SK-N-SH (cell line): Measurements from ENCODE around the gene TMEM127. TPM values are rescaled to one million over a fixed set of nuclear protein-coding genes. Genes with fewer than 3 reads are reported as not detected.

Source experiments
- CTCF ChIA-PET: fragments of 300-600, 350-600 bp; formaldehyde crosslinking; extraction: SDS; loops from one replicate; lab custom pipeline; 2021; lab: Yijun Ruan, JAX
- POLR2A ChIA-PET: fragments of 350-600 bp; sonication (Branson Sonifier 250); formaldehyde crosslinking; extraction: SDS; loops from one replicate; lab custom pipeline; 2020; ENCODE audit warnings: antibody characterized with exemption, inconsistent platforms; lab: Yijun Ruan, JAX
- DNase-seq: peaks from one replicate; pipeline ENCODE4 v3.0.0; 2012
- H2AFZ ChIP-seq: fragments of 200-600 bp; sonication (generic); 2 replicates; pipeline ENCODE4 v1.8.1; 2016; ENCODE audit warnings: antibody characterized with exemption, mild to moderate bottlenecking, low read depth
- H3F3A ChIP-seq: fragments of 200-600 bp; sonication (generic); replicated peaks from 2 replicates; pipeline ENCODE3; 2016; ENCODE audit warnings: antibody characterized with exemption, mild to moderate bottlenecking; ENCODE audit not compliant: insufficient read depth
- H3K27ac ChIP-seq, 2 experiments: fragments of 200-500 bp in 1 of 2; fragments of 200-600 bp in 1 of 2; sonication (Bioruptor generic) in 1 of 2; sonication (generic), shearing (Covaris generic) in 1 of 2; 2 replicates each; pipeline versions ENCODE4 v1.5.1 to v1.6.1; 2014 to 2016; ENCODE audit warnings: low read depth in 2 of 2, inconsistent platforms in 1 of 2, low read length in 1 of 2, mild to moderate bottlenecking in 1 of 2, mixed read lengths in 1 of 2
- H3K27me3 ChIP-seq: fragments of 200-600 bp; sonication (generic), shearing (Covaris generic); 2 replicates; pipeline ENCODE4 v1.6.1; 2016; ENCODE audit warnings: mixed run types; ENCODE audit not compliant: insufficient read depth
- H3K36me3 ChIP-seq, 2 experiments: fragments of 200-500 bp in 1 of 2; fragments of 200-600 bp in 1 of 2; sonication (Bioruptor generic) in 1 of 2; sonication (generic) in 1 of 2; replicated peaks in 1 of 2; 2 replicates each; pipeline versions ENCODE3 to v1.5.1; 2014 to 2016; ENCODE audit warnings: low read length in 1 of 2, mild to moderate bottlenecking in 1 of 2; ENCODE audit not compliant: insufficient read depth in 2 of 2, control insufficient read depth in 1 of 2
- H3K4me1 ChIP-seq, 2 experiments: fragments of 200-500 bp in 1 of 2; fragments of 200-600 bp in 1 of 2; sonication (Bioruptor generic) in 1 of 2; sonication (generic), shearing (Covaris generic) in 1 of 2; 2 replicates each; pipeline versions ENCODE4 v1.5.1 to v1.6.1; 2014 to 2016; ENCODE audit warnings: low read depth in 1 of 2, low read length in 1 of 2, mixed run types in 1 of 2; ENCODE audit not compliant: insufficient read depth in 2 of 2, control insufficient read depth in 1 of 2
- H3K4me2 ChIP-seq: fragments of 200-600 bp; sonication (generic), shearing (Covaris generic); 2 replicates; pipeline ENCODE4 v1.6.1; 2017; ENCODE audit warnings: mixed run types
- H3K4me3 ChIP-seq, 2 experiments: fragments of 200-500 bp in 1 of 2; fragments of 200-600 bp in 1 of 2; sonication (Bioruptor generic) in 1 of 2; sonication (generic), shearing (Covaris generic) in 1 of 2; 2 replicates each; pipeline versions ENCODE4 v1.5.1 to v1.8.1; 2014 to 2016; ENCODE audit warnings: low read depth in 2 of 2, inconsistent platforms in 1 of 2, low read length in 1 of 2, mild to moderate bottlenecking in 1 of 2, mixed read lengths in 1 of 2, moderate library complexity in 1 of 2
- H3K79me2 ChIP-seq: fragments of 200-600 bp; sonication (generic); 2 replicates; pipeline ENCODE4 v1.8.1; 2017; ENCODE audit warnings: mild to moderate bottlenecking; ENCODE audit not compliant: insufficient read depth
- H3K9ac ChIP-seq: fragments of 200-600 bp; sonication (generic); 2 replicates; pipeline ENCODE4 v1.6.1; 2017; ENCODE audit warnings: mixed run types
- H3K9me2 ChIP-seq: fragments of 200-600 bp; sonication (generic); 2 replicates; pipeline ENCODE4 v1.6.1; 2017; ENCODE audit warnings: mixed run types
- H3K9me3 ChIP-seq: fragments of 200-600 bp; sonication (generic); 2 replicates; pipeline ENCODE4 v1.6.1; 2017; ENCODE audit warnings: mixed run types, mild to moderate bottlenecking, moderate library complexity
- H4K20me1 ChIP-seq: fragments of 200-600 bp; sonication (generic); 2 replicates; pipeline ENCODE4 v1.6.1; 2017; ENCODE audit warnings: mild to moderate bottlenecking, mixed run types; ENCODE audit not compliant: insufficient read depth
- CHD2 ChIP-seq: fragments of 150-350 bp; IDR thresholded peaks from 2 replicates; pipeline ENCODE4 v1.6.1; 2018; ENCODE audit warnings: low read length; ENCODE audit not compliant: partially characterized antibody
- GABPA ChIP-seq: IDR thresholded peaks from 2 replicates; pipeline ENCODE4 v1.4.0; 2012; ENCODE audit warnings: low read depth, mild to moderate bottlenecking
- RFX5 ChIP-seq: IDR thresholded peaks from 2 replicates; pipeline ENCODE4 v1.6.1; 2012; ENCODE audit warnings: mild to moderate bottlenecking, improper control_type of control experiment, low read length
- RXRA ChIP-seq: IDR thresholded peaks from 2 replicates; pipeline ENCODE4 v1.4.0; 2012; ENCODE audit warnings: low read depth, mild to moderate bottlenecking, borderline replicate concordance
- SIN3A ChIP-seq: IDR thresholded peaks from 2 replicates; pipeline ENCODE4 v1.6.1; 2012; ENCODE audit warnings: low read depth, mild to moderate bottlenecking, low read length, moderate library complexity, borderline replicate concordance
- TAF1 ChIP-seq: IDR thresholded peaks from 2 replicates; pipeline ENCODE4 v1.6.1; 2012; ENCODE audit warnings: low read depth, mild to moderate bottlenecking, low read length, moderate library complexity, borderline replicate concordance
- YY1 ChIP-seq: IDR thresholded peaks from 2 replicates; pipeline ENCODE4 v1.4.0; 2012; ENCODE audit warnings: low read depth, mild to moderate bottlenecking
- WGBS: methylation state at CpG from one replicate; pipeline ENCODE4 v1.1.6; 2017; ENCODE audit warnings: low lambda C conversion rate; 5-methylcytosine and 5-hydroxymethylcytosine counted together
- polyA plus RNA-seq, 3 experiments: library from polyadenylated mRNA; depleted of rRNA; stranded (reverse); fragments of >200 nt; gene quantifications; 2 replicates each; pipeline ENCODE4 v1.2.3, GENCODE V29; 2012
- TF ChIP-seq, protein P1 (sequence below): IDR thresholded peaks from 2 replicates; pipeline ENCODE4 v1.6.1; 2012; ENCODE audit warnings: mild to moderate bottlenecking, low read depth, low read length, moderate library complexity
- TF ChIP-seq, protein P2 (sequence below): fragments of 200-600 bp; sonication (generic); IDR thresholded peaks from 2 replicates; pipeline ENCODE4 v1.6.1; 2017; ENCODE audit warnings: antibody characterized with exemption, mild to moderate bottlenecking, moderate library complexity
- TF ChIP-seq, protein P3 (sequence below): IDR thresholded peaks from 2 replicates; pipeline ENCODE4; 2012

The TMEM127 gene
- polyA plus RNA-seq, 1 of the 3 experiments (the other 2 are of a cell fraction), result 40.9 TPM

DNA sequence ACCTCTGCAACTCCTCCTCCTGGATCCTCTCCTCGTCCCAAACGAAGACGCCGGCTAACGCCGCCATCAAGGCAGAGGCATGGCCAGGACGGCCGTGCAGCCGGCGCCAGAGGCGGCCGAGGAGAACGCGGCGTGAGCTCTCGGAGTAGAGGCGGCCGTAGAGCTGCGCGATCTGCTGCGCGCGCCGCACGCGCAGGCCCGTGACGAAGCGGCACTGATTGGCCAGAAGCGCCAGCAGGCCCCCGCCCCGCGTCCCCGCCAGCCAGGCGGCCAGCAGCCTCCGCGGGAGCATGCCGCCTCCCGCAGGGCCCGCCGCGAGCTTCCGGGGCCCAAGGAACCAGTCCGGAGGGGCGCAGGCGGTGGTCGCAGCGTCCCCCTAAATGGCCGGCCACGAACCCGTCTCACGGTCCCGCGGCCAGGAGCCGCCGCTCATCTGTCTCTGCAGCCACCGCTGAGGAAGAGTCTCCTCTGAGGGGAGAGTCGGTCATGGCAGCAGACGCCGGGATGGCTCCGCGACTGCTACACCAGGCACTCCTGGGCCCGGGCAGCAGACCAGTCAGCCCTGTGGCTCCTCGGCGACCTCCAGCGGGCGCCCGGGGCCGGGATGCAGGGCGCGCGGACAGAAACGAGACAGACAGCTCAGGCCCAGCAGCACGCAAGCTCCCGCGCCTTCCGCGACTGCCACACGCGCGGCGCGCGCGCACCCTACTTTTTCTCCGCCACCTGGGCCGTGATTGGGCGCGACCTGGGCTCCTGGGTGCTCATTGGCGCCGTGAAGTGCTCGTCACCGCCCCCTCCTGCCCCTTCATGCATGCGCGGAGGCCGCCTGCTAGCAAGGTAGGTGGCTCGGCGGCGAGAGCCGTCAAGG is 57.4 kb downstream of the TMEM127 start, which contains the start of gene STARD7 (continued):
- TF ChIP-seq SIN3A (0 out of 2 replicates have a peak, but pooled peaks have one; percentile 48), TAF1 (peak; percentile 77), GABPA (0 out of 2 replicates have a peak, but pooled peaks have one; percentile 5), CHD2 (peak; percentile 76)
- TF ChIP-seq, protein P1, sequence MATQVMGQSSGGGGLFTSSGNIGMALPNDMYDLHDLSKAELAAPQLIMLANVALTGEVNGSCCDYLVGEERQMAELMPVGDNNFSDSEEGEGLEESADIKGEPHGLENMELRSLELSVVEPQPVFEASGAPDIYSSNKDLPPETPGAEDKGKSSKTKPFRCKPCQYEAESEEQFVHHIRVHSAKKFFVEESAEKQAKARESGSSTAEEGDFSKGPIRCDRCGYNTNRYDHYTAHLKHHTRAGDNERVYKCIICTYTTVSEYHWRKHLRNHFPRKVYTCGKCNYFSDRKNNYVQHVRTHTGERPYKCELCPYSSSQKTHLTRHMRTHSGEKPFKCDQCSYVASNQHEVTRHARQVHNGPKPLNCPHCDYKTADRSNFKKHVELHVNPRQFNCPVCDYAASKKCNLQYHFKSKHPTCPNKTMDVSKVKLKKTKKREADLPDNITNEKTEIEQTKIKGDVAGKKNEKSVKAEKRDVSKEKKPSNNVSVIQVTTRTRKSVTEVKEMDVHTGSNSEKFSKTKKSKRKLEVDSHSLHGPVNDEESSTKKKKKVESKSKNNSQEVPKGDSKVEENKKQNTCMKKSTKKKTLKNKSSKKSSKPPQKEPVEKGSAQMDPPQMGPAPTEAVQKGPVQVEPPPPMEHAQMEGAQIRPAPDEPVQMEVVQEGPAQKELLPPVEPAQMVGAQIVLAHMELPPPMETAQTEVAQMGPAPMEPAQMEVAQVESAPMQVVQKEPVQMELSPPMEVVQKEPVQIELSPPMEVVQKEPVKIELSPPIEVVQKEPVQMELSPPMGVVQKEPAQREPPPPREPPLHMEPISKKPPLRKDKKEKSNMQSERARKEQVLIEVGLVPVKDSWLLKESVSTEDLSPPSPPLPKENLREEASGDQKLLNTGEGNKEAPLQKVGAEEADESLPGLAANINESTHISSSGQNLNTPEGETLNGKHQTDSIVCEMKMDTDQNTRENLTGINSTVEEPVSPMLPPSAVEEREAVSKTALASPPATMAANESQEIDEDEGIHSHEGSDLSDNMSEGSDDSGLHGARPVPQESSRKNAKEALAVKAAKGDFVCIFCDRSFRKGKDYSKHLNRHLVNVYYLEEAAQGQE, result no peak
- TF ChIP-seq, protein P2, sequence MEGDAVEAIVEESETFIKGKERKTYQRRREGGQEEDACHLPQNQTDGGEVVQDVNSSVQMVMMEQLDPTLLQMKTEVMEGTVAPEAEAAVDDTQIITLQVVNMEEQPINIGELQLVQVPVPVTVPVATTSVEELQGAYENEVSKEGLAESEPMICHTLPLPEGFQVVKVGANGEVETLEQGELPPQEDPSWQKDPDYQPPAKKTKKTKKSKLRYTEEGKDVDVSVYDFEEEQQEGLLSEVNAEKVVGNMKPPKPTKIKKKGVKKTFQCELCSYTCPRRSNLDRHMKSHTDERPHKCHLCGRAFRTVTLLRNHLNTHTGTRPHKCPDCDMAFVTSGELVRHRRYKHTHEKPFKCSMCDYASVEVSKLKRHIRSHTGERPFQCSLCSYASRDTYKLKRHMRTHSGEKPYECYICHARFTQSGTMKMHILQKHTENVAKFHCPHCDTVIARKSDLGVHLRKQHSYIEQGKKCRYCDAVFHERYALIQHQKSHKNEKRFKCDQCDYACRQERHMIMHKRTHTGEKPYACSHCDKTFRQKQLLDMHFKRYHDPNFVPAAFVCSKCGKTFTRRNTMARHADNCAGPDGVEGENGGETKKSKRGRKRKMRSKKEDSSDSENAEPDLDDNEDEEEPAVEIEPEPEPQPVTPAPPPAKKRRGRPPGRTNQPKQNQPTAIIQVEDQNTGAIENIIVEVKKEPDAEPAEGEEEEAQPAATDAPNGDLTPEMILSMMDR, result peak; percentile 17; the same call in 1 of the 2 replicates
- TF ChIP-seq, protein P3, sequence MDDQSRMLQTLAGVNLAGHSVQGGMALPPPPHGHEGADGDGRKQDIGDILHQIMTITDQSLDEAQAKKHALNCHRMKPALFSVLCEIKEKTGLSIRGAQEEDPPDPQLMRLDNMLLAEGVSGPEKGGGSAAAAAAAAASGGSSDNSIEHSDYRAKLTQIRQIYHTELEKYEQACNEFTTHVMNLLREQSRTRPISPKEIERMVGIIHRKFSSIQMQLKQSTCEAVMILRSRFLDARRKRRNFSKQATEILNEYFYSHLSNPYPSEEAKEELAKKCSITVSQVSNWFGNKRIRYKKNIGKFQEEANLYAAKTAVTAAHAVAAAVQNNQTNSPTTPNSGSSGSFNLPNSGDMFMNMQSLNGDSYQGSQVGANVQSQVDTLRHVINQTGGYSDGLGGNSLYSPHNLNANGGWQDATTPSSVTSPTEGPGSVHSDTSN, result peak; percentile 99

DNA sequence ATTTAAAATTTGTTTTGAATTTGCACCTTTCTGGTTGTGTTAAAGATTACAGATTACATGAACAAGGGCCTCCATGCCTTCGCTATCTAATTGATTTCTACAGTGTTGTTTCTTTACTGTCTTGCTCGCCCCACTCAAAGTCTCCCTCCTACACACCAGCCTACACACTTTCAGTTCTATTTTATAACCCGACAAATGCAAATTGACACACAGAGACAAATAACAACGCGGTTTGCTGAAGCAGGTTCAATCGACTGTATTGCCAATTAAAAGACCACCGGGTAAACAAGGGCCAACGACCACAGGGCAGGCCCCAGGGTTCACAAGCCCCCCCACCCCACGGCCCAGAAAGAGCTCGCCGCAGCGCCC is 58.0 kb downstream of the TMEM127 start:
- TF ChIP-seq RXRA (no peak), YY1 (no peak), RFX5 (no peak)
- Histone ChIP-seq H4K20me1 (peaks cover 50% of the 10 kb centered on the region), H3K9me2 (no peaks in the 10 kb centered on the region), H3K79me2 (peaks cover 74% of the 10 kb centered on the region), H3K9me3 (no peaks in the 10 kb centered on the region), H3K9ac (peak overlapping the region; percentile 86), H3K36me3 (no peaks in the 10 kb centered on the region), H3K27ac (peak overlapping the region; percentile 85 to 90), H3K4me1 (peaks cover 25 to 27% of the 10 kb centered on the region in 2 experiments; a peak in 3 of 4 replicates), H3F3A (peaks cover 4% of the 10 kb centered on the region), H3K27me3 (no peaks in the 10 kb centered on the region), H3K4me3 (peak overlapping the region; percentile 74 to 86), H3K4me2 (peak overlapping the region; percentile 86), H2AFZ (no peak overlapping the region)
- under 1% methylated on average over 12 of the region's 12 CpGs for WGBS
- ChIA-PET CTCF (interaction anchor here (2.0 kb wide), 1 partner anchor 53 kb away, joined by 7 read pairs; no protein-coding TSS in a partner anchor), POLR2A (interaction anchor here (0.6 to 1.5 kb wide), 3 partner anchors 52 to 350 kb away, joined by 3 to 6 read pairs (median 3); no protein-coding TSS in a partner anchor)
- no peak for DNase-seq
